ENCODE measurements around the gene FAM193A. TPM values are rescaled to one million over a fixed set of nuclear protein-coding genes. Genes with fewer than 3 reads are reported as not detected.
A peak's percentile ranks its signal among the peaks of the same experiment; 100 is the strongest.
"Not testable (repeated sequence)": the region's sequence is repeated elsewhere in the genome, so short reads cannot be mapped to it uniquely, and the experiment has no call there.

FAM193A gene
- total and polyA plus RNA-seq, 5 experiments from 2014 or later = 1.5 to 48.6 (median 4.3) TPM

DNA sequence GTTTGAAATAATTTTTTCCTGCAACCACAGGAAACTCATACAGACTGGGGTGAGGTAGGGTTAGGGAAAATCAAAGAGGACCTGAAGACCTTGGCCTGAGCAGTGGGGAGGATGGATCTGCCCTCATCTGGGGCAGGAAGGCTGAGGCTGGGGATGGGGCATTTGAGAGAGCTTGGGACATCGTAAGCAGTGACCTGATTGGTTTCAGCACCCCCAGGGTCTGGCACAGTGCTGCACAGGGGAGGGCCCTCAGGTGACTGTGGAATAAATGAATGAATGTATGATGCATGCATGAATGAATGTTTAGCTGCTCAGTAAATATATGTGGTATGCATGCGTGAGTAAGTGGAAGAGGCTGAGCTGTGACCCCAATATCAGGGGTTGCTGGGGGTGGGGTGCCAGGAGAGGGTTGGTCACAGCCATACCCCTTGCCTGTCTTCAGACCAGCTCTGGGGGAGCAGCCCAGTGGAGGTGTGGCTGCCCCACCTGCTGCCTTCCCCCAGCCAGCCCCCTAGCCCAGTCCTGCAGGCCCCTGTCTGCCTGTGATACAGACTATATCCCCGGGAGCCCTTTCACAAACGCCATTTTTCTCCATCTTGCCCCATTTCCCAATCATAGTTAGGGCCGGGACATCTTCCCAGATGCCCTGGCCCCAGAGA, 230.7 kb downstream of the FAM193A start:
- H3K9me3 Mint-ChIP-seq = peaks cover 0 to 5% (median 0%) of the 10 kb centered on the region in 9 donors
- H3K4me3 Mint-ChIP-seq = no peak overlapping the region
- DNase-seq (peak in 1 of 10 donors; percentile 14), ATAC-seq (no peak)
- H3K36me3 Mint-ChIP-seq = no peaks in the 10 kb centered on the region
- H3K27ac Mint-ChIP-seq = peak overlapping the region in 1 of 10 donors; percentile 69
- H3K27me3 Mint-ChIP-seq = no peaks in the 10 kb centered on the region
- peaks cover 6 to 26% (median 15%) of the 10 kb centered on the region in 4 donors for H3K4me1 Mint-ChIP-seq
- POLR2A ChIA-PET = interaction anchor here (0.6 to 2.3 kb wide), 3 partner anchors 11 to 195 kb away, joined by 3 to 7 read pairs (median 4); partner anchors contain the start of gene TNIP2

DNA sequence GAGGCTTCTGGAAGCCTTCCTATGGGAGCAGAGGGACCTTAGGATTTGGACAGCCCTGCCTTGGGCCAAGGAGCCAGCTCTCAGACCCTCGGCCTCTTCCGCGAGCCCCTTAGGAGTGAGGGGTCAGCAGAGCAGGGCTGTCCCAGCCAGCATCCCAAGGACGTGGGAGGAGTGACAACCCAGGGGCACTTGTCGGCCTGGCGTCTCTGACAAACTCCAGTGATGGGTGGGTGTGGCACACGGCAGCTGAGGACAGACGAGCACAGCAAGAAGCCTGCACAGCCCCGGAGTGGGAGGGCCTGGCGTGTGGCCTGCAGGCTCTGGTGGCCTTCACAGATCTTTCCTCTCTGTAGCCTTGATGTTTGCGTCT, 231.2 kb downstream of the FAM193A start:
- no peaks in the 10 kb centered on the region for H3K27me3 Mint-ChIP-seq
- no peak overlapping the region for H3K4me3 Mint-ChIP-seq
- DNase-seq (peak in 1 of 10 donors; percentile 52), ATAC-seq (no peak)
- peaks cover 0 to 5% (median 0%) of the 10 kb centered on the region in 9 donors for H3K9me3 Mint-ChIP-seq
- POLR2A ChIA-PET = interaction anchor here (0.6 to 2.3 kb wide), 2 partner anchors 11 to 44 kb away, joined by 3 to 7 read pairs; partner anchors contain the start of gene TNIP2
- H3K36me3 Mint-ChIP-seq = no peaks in the 10 kb centered on the region
- H3K27ac Mint-ChIP-seq = no peak overlapping the region
- peaks cover 6 to 24% (median 15%) of the 10 kb centered on the region in 4 donors for H3K4me1 Mint-ChIP-seq

DNA sequence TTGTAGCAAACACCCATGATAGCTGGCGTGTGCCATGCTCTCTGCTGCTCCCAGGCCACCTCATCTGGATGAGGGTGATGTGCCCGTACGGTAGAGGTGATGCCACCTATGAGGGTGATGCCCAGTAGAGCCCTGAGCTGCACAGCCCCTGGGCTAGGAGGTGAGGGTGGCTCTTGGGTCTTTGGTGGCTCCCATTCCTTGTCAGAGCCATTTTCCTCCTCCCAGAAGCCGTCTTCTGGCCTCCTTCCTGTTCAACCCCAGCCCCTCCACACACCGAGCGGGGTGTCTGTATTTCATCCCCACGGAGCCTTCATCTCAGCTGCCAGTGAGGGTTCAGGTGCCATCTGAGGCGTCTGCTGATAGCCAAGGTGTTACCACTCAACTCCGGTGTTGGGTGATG, 231.7 kb downstream of the FAM193A start:
- Mint-ChIP-seq H3K4me3 (no peak overlapping the region), H3K36me3 (no peaks in the 10 kb centered on the region), H3K27me3 (no peaks in the 10 kb centered on the region), H3K9me3 (peaks cover 0 to 5% (median 0%) of the 10 kb centered on the region in 9 donors), H3K27ac (no peak overlapping the region), H3K4me1 (peaks cover 6 to 24% (median 15%) of the 10 kb centered on the region in 4 donors)
- DNase-seq (peak in 1 of 10 donors; percentile 47), ATAC-seq (no peak)
- POLR2A ChIA-PET = interaction anchor here (0.5 kb wide), 1 partner anchor 163 kb away, joined by 3 read pairs; no protein-coding TSS in a partner anchor

DNA sequence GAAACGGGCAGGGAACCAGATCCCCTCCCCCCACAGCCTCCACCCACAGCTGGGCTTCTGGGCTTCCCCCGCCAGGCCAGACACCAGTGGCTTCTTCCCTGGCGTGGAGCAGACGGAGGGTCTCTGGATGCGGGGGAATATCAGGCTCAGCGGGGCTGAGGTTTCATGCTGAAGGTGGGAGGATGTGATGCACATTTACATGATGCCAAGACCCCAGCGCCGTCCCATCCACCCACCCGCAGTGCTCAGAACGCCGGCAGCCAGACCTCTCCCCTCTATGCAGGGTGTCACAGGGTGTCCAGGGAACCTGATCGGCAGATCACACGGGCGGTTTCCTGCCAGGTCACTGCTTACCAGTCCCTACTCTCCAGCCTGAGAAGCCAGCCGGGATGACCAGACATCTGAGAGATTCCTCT, 232.5 kb downstream of the FAM193A start:
- peak overlapping the region in 1 of 10 donors; percentile 10 for H3K27ac Mint-ChIP-seq
- ATAC-seq = no peak
- no peaks in the 10 kb centered on the region for H3K36me3 Mint-ChIP-seq
- peaks cover 6 to 22% (median 14%) of the 10 kb centered on the region in 4 donors for H3K4me1 Mint-ChIP-seq
- no peak overlapping the region for H3K4me3 Mint-ChIP-seq
- H3K9me3 Mint-ChIP-seq = peaks cover 0 to 5% (median 0%) of the 10 kb centered on the region in 9 donors
- H3K27me3 Mint-ChIP-seq = no peaks in the 10 kb centered on the region
- POLR2A ChIA-PET = no interaction called here
- no peak for DNase-seq

DNA sequence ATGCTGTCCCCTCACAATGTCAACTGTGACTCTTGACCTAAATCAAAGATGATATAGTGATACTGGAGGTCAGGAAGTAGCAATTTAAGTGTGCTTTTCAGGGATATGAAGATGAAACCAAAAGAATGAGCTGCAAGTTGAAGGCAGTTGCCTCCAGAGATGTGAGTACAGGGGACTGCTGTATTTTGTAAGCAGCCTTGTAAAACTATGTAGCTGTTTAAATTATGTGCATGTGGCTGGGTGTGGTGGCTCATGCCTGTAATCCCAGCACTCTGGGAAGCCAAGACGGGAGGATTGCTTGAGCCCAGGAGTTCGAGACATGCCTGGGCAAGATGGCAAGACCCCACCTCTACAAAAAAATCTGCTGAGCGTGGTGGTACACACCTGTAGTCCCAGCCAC, 234.8 kb downstream of the FAM193A start:
- Mint-ChIP-seq H3K27me3 (no peaks in the 10 kb centered on the region), H3K27ac (peak overlapping the region in 6 of 10 donors; percentile 2 to 73 (median 50)), H3K4me3 (no peak overlapping the region), H3K36me3 (no peaks in the 10 kb centered on the region), H3K9me3 (peaks cover 0 to 5% (median 0%) of the 10 kb centered on the region in 9 donors), H3K4me1 (peaks cover 6 to 14% (median 11%) of the 10 kb centered on the region in 4 donors)
- ATAC-seq (no peak), DNase-seq (no peak)
- POLR2A ChIA-PET = interaction anchor here (0.7 to 1.5 kb wide), 2 partner anchors 11 to 29 kb away, joined by 3 read pairs; no protein-coding TSS in a partner anchor

DNA sequence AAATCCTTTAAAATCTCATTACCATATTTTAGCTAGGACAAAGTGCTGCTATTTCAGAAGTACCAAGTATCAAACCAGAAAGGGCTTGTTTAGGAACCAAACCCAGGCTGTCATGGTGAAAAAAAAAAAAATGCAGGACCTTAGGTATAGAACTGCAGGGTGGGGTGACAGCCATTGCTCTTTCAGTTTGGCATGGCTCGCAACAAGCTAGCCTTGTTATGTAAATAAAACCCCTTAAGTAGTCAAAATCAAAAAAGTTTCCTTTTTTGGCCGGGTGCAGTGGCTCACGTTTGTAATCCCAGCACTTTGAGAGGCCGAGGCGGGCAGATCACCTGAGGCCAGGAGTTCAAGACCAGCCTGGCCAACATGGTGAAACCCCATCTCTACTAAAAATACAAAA, 244.2 kb downstream of the FAM193A start:
- not testable (repeated sequence) for H3K27ac Mint-ChIP-seq, H3K36me3 Mint-ChIP-seq, DNase-seq, ATAC-seq, H3K4me3 Mint-ChIP-seq, H3K27me3 Mint-ChIP-seq
- Mint-ChIP-seq H3K9me3 (peaks cover 0 to 16% (median 4%) of the 10 kb centered on the region in 9 donors), H3K4me1 (peaks cover 0 to 10% (median 2%) of the 10 kb centered on the region in 4 donors)
- POLR2A ChIA-PET = interaction anchor here (0.7 kb wide), 2 partner anchors 131 to 362 kb away, joined by 3 to 5 read pairs; no protein-coding TSS in a partner anchor

DNA sequence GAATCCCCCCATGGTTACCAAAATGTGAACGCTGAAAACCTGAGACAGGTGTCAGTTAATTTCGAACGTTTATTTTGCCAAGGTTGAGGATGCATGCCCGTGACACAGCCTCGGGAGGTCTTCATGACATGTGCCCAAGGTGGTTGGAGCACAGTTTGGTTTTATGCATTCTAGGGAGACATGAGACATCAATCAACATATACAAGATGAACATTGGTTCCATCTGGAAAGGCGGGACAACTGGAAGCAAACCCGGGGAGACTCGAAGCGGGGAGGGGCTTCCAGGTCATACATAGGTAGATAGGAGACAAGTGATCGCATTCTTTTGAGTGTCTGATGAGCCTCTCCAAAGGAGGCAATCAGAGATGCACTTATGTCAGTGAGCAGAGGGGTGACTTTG, 245.5 kb downstream of the FAM193A start:
- POLR2A ChIA-PET = interaction anchor here (0.8 kb wide), 1 partner anchor 9 kb away, joined by 8 read pairs; no protein-coding TSS in a partner anchor
- Mint-ChIP-seq H3K4me3 (no peak overlapping the region), H3K9me3 (peaks cover 0 to 16% (median 4%) of the 10 kb centered on the region in 9 donors), H3K27ac (no peak overlapping the region), H3K27me3 (no peaks in the 10 kb centered on the region), H3K4me1 (peaks cover 5 to 23% (median 15%) of the 10 kb centered on the region in 4 donors), H3K36me3 (peaks cover 0 to 10% (median 0%) of the 10 kb centered on the region in 3 donors)
- DNase-seq = no peak
- ATAC-seq = no peak

Other genes starting within 250 kb of the FAM193A start
- 10 to 100 TPM; 11.8 to 12.3 TPM for gene ZFYVE28, start 118.0 kb upstream of the FAM193A start, total RNA-seq
- 1 to 10 TPM; 5.0 to 8.5 (median 6.4) TPM for gene ZFYVE28, start 118.0 kb upstream of the FAM193A start, polyA plus RNA-seq
- gene CFAP99, start 117.7 kb upstream of the FAM193A start, total RNA-seq = not detected
- gene CFAP99, start 117.7 kb upstream of the FAM193A start, polyA plus RNA-seq = under 1 TPM in 1 of 3 donors, not detected in 2; 0.05 TPM
- 100 to 1,000 TPM in 1 of 2 experiments, 10 to 100 TPM in 1; 94.2 to 100 TPM for gene RNF4, start 67.5 kb upstream of the FAM193A start, total RNA-seq
- gene RNF4, start 67.5 kb upstream of the FAM193A start, polyA plus RNA-seq = 10 to 100 TPM; 59.8 to 88.3 (median 73.3) TPM
- gene TNIP2, start 219.7 kb downstream of the FAM193A start, total RNA-seq = 10 to 100 TPM; 48.1 to 48.4 TPM
- gene TNIP2, start 219.7 kb downstream of the FAM193A start, polyA plus RNA-seq = 10 to 100 TPM; 34.2 to 52.5 (median 43.5) TPM

All from naive thymus-derived CD8-positive, alpha-beta T cell (primary cell).